Caco-2 (cell line): ENCODE results near the gene MAST3. TPM values are rescaled to one million over a fixed set of nuclear protein-coding genes. Genes with fewer than 3 reads are reported as not detected.

Experiments
- BruUV-seq: library from RNA; stranded (reverse); fragments of 400-500 nt; replicated peaks from 2 replicates; lab custom pipeline; 2021; lab: Mats Ljungman, UMichigan
- CTCF ChIA-PET: fragments of 300-600 bp; sonication (Branson Sonifier 250); formaldehyde crosslinking; loops from one replicate; lab custom pipeline; 2022; ENCODE audit warnings: antibody characterized with exemption; lab: Charles Lee
- POLR2A ChIA-PET: fragments of 300-600 bp; sonication (Branson Sonifier 250); formaldehyde crosslinking; loops from one replicate; lab custom pipeline; 2022; ENCODE audit warnings: antibody characterized with exemption; lab: Charles Lee
- DNase-seq, 2 experiments: peaks; one replicate each; pipeline versions ENCODE4 v3.0.0 to v3.0.0-alpha.2; 2020 to 2022
- H3K27me3 ChIP-seq: replicated peaks from 2 replicates; pipeline ENCODE4 v1.6.0; 2011; ENCODE audit warnings: low read length; ENCODE audit not compliant: control insufficient read depth, insufficient read depth
- H3K36me3 ChIP-seq: 2 replicates; pipeline ENCODE4 v1.5.1; 2011; ENCODE audit warnings: low read length; ENCODE audit not compliant: control insufficient read depth, insufficient read depth
- H3K4me1 ChIP-seq: fragments of 250-450 bp; sonication (Bioruptor Pico); 2 replicates; pipeline ENCODE4 v1.5.1; 2020; ENCODE audit warnings: mild to moderate bottlenecking
- H3K4me3 ChIP-seq: 2 replicates; pipeline ENCODE4 v1.5.1; 2011; ENCODE audit warnings: low read depth, mild to moderate bottlenecking, control low read depth, low read length
- H3K9me3 ChIP-seq: fragments of 250-450 bp; sonication (Bioruptor Pico); 2 replicates; pipeline ENCODE4 v1.5.1; 2020; ENCODE audit warnings: mild to moderate bottlenecking, moderate library complexity
- H3K27ac Mint-ChIP-seq: one replicate; pipeline ENCODE4 v1.8.0; 2022; ENCODE audit warnings: mixed read lengths; ENCODE audit not compliant: unreplicated experiment
- H3K27me3 Mint-ChIP-seq: one replicate; pipeline ENCODE4 v1.8.0; 2022; ENCODE audit warnings: mixed read lengths; ENCODE audit not compliant: insufficient read depth, unreplicated experiment
- H3K36me3 Mint-ChIP-seq: one replicate; pipeline ENCODE4 v1.8.0; 2022; ENCODE audit warnings: mild to moderate bottlenecking, mixed read lengths; ENCODE audit not compliant: insufficient read depth, unreplicated experiment
- H3K4me1 Mint-ChIP-seq: one replicate; pipeline ENCODE4 v1.8.0; 2022; ENCODE audit warnings: low read depth, mixed read lengths; ENCODE audit not compliant: unreplicated experiment
- H3K4me3 Mint-ChIP-seq: one replicate; pipeline ENCODE4 v1.8.0; 2022; ENCODE audit warnings: mild to moderate bottlenecking, moderate library complexity, mixed read lengths; ENCODE audit not compliant: unreplicated experiment
- H3K9me3 Mint-ChIP-seq: one replicate; pipeline ENCODE4 v1.8.0; 2022; ENCODE audit warnings: mixed read lengths; ENCODE audit not compliant: unreplicated experiment
- CTCF ChIP-seq, 2 experiments: fragments of 200-600 bp in 1 of 2; IDR thresholded peaks; 1 replicate in 1 of 2; 2 replicates in 1 of 2; pipeline versions ENCODE4 v1.5.1 to v1.8.0; 2011 to 2022; ENCODE audit warnings: antibody characterized with exemption in 1 of 2, control low read depth in 1 of 2, inconsistent platforms in 1 of 2, low read depth in 1 of 2, low read length in 1 of 2, mild to moderate bottlenecking in 1 of 2, moderate library complexity in 1 of 2; ENCODE audit not compliant: insufficient read depth in 1 of 2, severe bottlenecking in 1 of 2, unreplicated experiment in 1 of 2
- intact Hi-C: fragments of 100-400 bp; cut with micrococcal nuclease; formaldehyde crosslinking; loops from one replicate; pipeline ENCODE4 v1.10.0; 2022; ENCODE audit not compliant: unreplicated experiment
- total RNA-seq: library from RNA; stranded (reverse); gene quantifications from 2 replicates; pipeline ENCODE4 v1.2.3, GENCODE V29; 2022

MAST3 gene
- total RNA-seq, 1 experiment from 2014 or later = 8.2 TPM

- Mint-ChIP-seq H3K27me3 (no peaks in the 10 kb centered on the region), H3K4me1 (no peaks in the 10 kb centered on the region), H3K36me3 (peaks cover 49% of the 10 kb centered on the region), H3K4me3 (no peak overlapping the region), H3K9me3 (no peaks in the 10 kb centered on the region), H3K27ac (no peak overlapping the region)
- peaks cover 2% of the 10 kb centered on the region for H3K36me3 ChIP-seq
- no peaks in the 10 kb centered on the region for H3K9me3 ChIP-seq
- no TSS peak for BruUV-seq
- no peaks in the 10 kb centered on the region for H3K27me3 ChIP-seq
- H3K4me1 ChIP-seq = no peaks in the 10 kb centered on the region
- H3K4me3 ChIP-seq = no peak overlapping the region
- TF ChIP-seq CTCF (IDR thresholded peaks at IDR 0.05; ENCODE audit: insufficient read depth in 1 of 2, low read depth in 1 of 2, low read length in 1 of 2, severe bottlenecking in 1 of 2, unreplicated experiment in 1 of 2) = no peak
- DNase-seq = no peak
- ChIA-PET CTCF (no interaction called here), POLR2A (no interaction called here)
- intact Hi-C loops = no loop called here
These were observed 62.2 kb downstream of the MAST3 start for GRCh38 chr19:18159810-18160209.

GRCh38 chr19:18160493-18160970, 63.0 kb downstream of the MAST3 start:
- Mint-ChIP-seq H3K27ac (no peak overlapping the region), H3K4me1 (no peaks in the 10 kb centered on the region), H3K9me3 (no peaks in the 10 kb centered on the region), H3K4me3 (no peak overlapping the region), H3K27me3 (no peaks in the 10 kb centered on the region), H3K36me3 (peaks cover 48% of the 10 kb centered on the region)
- BruUV-seq = no TSS peak
- no peaks in the 10 kb centered on the region for H3K4me1 ChIP-seq
- DNase-seq = no peak
- no peaks in the 10 kb centered on the region for H3K9me3 ChIP-seq
- ChIA-PET CTCF (no interaction called here), POLR2A (no interaction called here)
- peaks cover 2% of the 10 kb centered on the region for H3K36me3 ChIP-seq
- TF ChIP-seq CTCF (IDR thresholded peaks at IDR 0.05; ENCODE audit: insufficient read depth in 1 of 2, low read depth in 1 of 2, low read length in 1 of 2, severe bottlenecking in 1 of 2, unreplicated experiment in 1 of 2) = no peak
- no peaks in the 10 kb centered on the region for H3K27me3 ChIP-seq
- H3K4me3 ChIP-seq = no peak overlapping the region
- intact Hi-C loops = no loop called here

GRCh38 chr19:18160971-18161635, 63.5 kb downstream of the MAST3 start:
- H3K4me3 ChIP-seq = no peak overlapping the region
- Mint-ChIP-seq H3K4me3 (no peak overlapping the region), H3K9me3 (no peaks in the 10 kb centered on the region), H3K27me3 (no peaks in the 10 kb centered on the region), H3K36me3 (peaks cover 51% of the 10 kb centered on the region), H3K27ac (no peak overlapping the region), H3K4me1 (no peaks in the 10 kb centered on the region)
- ChIA-PET POLR2A (no interaction called here), CTCF (no interaction called here)
- no peaks in the 10 kb centered on the region for H3K27me3 ChIP-seq
- no peaks in the 10 kb centered on the region for H3K9me3 ChIP-seq
- no TSS peak for BruUV-seq
- no peaks in the 10 kb centered on the region for H3K4me1 ChIP-seq
- DNase-seq = peak in 1 of 2 experiments; percentile 38
- intact Hi-C loops = no loop called here
- TF ChIP-seq CTCF (IDR thresholded peaks at IDR 0.05; ENCODE audit: insufficient read depth in 1 of 2, low read depth in 1 of 2, low read length in 1 of 2, severe bottlenecking in 1 of 2, unreplicated experiment in 1 of 2) = no peak
- peaks cover 2% of the 10 kb centered on the region for H3K36me3 ChIP-seq
